K562 (cell line): Measurements from ENCODE around the gene CRACR2B. TPM values are rescaled to one million over a fixed set of nuclear protein-coding genes. Genes with fewer than 3 reads are reported as not detected.

Source experiments
- ATAC-seq: fragments of 200-7000 bp; cut with Tn5 transposase; 3 replicates; pipeline ENCODE4 v1.9.1; 2020; ENCODE audit warnings: moderate library complexity
- BruUV-seq: library from RNA; stranded (reverse); fragments of 400-500 nt; replicated peaks from 2 replicates; lab custom pipeline; 2021; lab: Mats Ljungman, UMichigan
- CTCF ChIA-PET: fragments of 300-600 bp; formaldehyde crosslinking; extraction: SDS; loops from one replicate; lab custom pipeline; 2021; ENCODE audit warnings: low intra/inter-chr PET ratio; lab: Yijun Ruan, JAX
- POLR2A ChIA-PET: fragments of 300-600, 350-650 bp; sonication (Branson Sonifier 250); formaldehyde crosslinking; extraction: SDS; loops from one replicate; lab custom pipeline; 2021; ENCODE audit warnings: antibody characterized with exemption, inconsistent platforms; lab: Yijun Ruan, JAX
- DNase-seq, 4 experiments: peaks; one replicate each; pipeline versions ENCODE4 v3.0.0 to v3.0.0-alpha.2; 2011 to 2018; ENCODE audit warnings: low spot score in 3 of 4, mixed read lengths in 3 of 4; ENCODE audit errors: extremely low read depth in 1 of 4
- FAIRE-seq: peaks from 2 replicates; lab custom pipeline; 2011; peaks lifted over from hg19 to GRCh38; lab: Jason Lieb, UNC
- H2AFZ ChIP-seq: 2 replicates; pipeline ENCODE4 v1.6.0; 2011; ENCODE audit warnings: low read depth, low read length, control low read depth, inconsistent platforms
- H3K27ac ChIP-seq: fragments of 200-600 bp; 3 replicates; pipeline ENCODE4 v1.8.0; 2011; ENCODE audit warnings: low read depth, mild to moderate bottlenecking, control low read depth, inconsistent platforms, low read length, moderate library complexity, mixed read lengths; ENCODE audit errors: extremely low read depth
- H3K27me3 ChIP-seq, 2 experiments: fragments of 300-600 bp in 1 of 2; 2 replicates in 1 of 2; 3 replicates in 1 of 2; pipeline versions ENCODE4 v1.6.0 to v1.8.0; 2011; ENCODE audit warnings: inconsistent platforms in 2 of 2, low read length in 2 of 2, mild to moderate bottlenecking in 1 of 2, mixed read lengths in 1 of 2, moderate library complexity in 1 of 2; ENCODE audit not compliant: control insufficient read depth in 2 of 2, insufficient read depth in 2 of 2
- H3K36me3 ChIP-seq: fragments of 300-600 bp; 3 replicates; pipeline ENCODE4 v1.8.0; 2011; ENCODE audit warnings: mild to moderate bottlenecking, low read length, inconsistent platforms; ENCODE audit not compliant: control insufficient read depth, insufficient read depth
- H3K4me1 ChIP-seq, 2 experiments: fragments of 200-600 bp in 1 of 2; replicated peaks in 1 of 2; 2 replicates in 1 of 2; 3 replicates in 1 of 2; pipeline versions ENCODE4 v1.5.1 to v1.8.0; 2011; ENCODE audit warnings: inconsistent platforms in 2 of 2, low read length in 2 of 2, mild to moderate bottlenecking in 1 of 2, mixed read lengths in 1 of 2, moderate library complexity in 1 of 2; ENCODE audit not compliant: control insufficient read depth in 2 of 2, insufficient read depth in 2 of 2
- H3K4me2 ChIP-seq: 2 replicates; pipeline ENCODE4 v1.6.1; 2011; ENCODE audit warnings: low read length, control low read depth, inconsistent platforms, mixed read lengths; ENCODE audit not compliant: insufficient read depth
- H3K4me3 ChIP-seq: fragments of 200-600 bp; sonication (generic), shearing (Covaris generic); 2 replicates; pipeline ENCODE4 v1.5.1; 2016; ENCODE audit warnings: control low read depth, inconsistent platforms
- H3K79me2 ChIP-seq: fragments of 200-600 bp; 3 replicates; pipeline ENCODE4 v1.8.0; 2011; ENCODE audit warnings: low read length, inconsistent platforms; ENCODE audit not compliant: control insufficient read depth, insufficient read depth
- H3K9ac ChIP-seq, 2 experiments: 2 replicates each; pipeline versions ENCODE4 v1.6.0 to v1.6.1; 2011; ENCODE audit warnings: low read depth in 2 of 2, low read length in 2 of 2, control low read depth in 1 of 2, inconsistent platforms in 1 of 2, mild to moderate bottlenecking in 1 of 2, mixed read lengths in 1 of 2; ENCODE audit not compliant: insufficient read depth in 1 of 2
- H3K9me1 ChIP-seq: one replicate; pipeline ENCODE4 v1.6.0; 2011; ENCODE audit warnings: inconsistent platforms, mild to moderate bottlenecking, low read length, moderate library complexity; ENCODE audit not compliant: control insufficient read depth, insufficient read depth
- H3K9me3 ChIP-seq: replicated peaks from 2 replicates; pipeline ENCODE4 v1.5.1; 2011; ENCODE audit warnings: low read depth, low read length, inconsistent platforms; ENCODE audit not compliant: control insufficient read depth, insufficient read depth
- H4K20me1 ChIP-seq: replicated peaks from 2 replicates; pipeline ENCODE4 v1.6.1; 2011; ENCODE audit warnings: low read length, inconsistent platforms, mixed read lengths; ENCODE audit not compliant: control insufficient read depth, insufficient read depth
- CBFA2T2 ChIP-seq: fragments of 450-650 bp; conservative IDR thresholded peaks from 2 replicates; pipeline ENCODE4 v1.6.1; 2017; ENCODE audit warnings: mild to moderate bottlenecking
- FOXA3 ChIP-seq, 2 experiments: fragments of 450-650 bp in 1 of 2; sonication (generic) in 1 of 2; formaldehyde crosslinking; IDR thresholded peaks in 1 of 2; conservative IDR thresholded peaks in 1 of 2; 2 replicates each; pipeline versions ENCODE4 v1.4.0 to v1.8.0; 2020 to 2022; ENCODE audit warnings: mild to moderate bottlenecking in 2 of 2, missing genetic modification reagents in 1 of 2
- GATAD2B ChIP-seq: fragments of 450-650 bp; IDR thresholded peaks from 2 replicates; pipeline ENCODE4 v1.6.1; 2017; ENCODE audit warnings: mild to moderate bottlenecking, borderline replicate concordance
- MAZ ChIP-seq, 2 experiments: fragments of 450-650 bp in 1 of 2; sonication (generic) in 1 of 2; formaldehyde crosslinking; IDR thresholded peaks in 1 of 2; conservative IDR thresholded peaks in 1 of 2; 2 replicates each; pipeline versions ENCODE4 v1.4.0 to v1.5.0; 2020; ENCODE audit warnings: mild to moderate bottlenecking in 1 of 2, missing genetic modification reagents in 1 of 2
- MCM5 ChIP-seq: fragments of 450-650 bp; IDR thresholded peaks from 2 replicates; pipeline ENCODE4 v1.6.1; 2016; ENCODE audit warnings: low read depth
- NR2F6 ChIP-seq: fragments of 450-650 bp; formaldehyde crosslinking; IDR thresholded peaks from 2 replicates; pipeline ENCODE4 v1.4.0; 2020; ENCODE audit warnings: mild to moderate bottlenecking
- NRF1 ChIP-seq, 2 experiments: fragments of 450-650 bp; IDR thresholded peaks in 1 of 2; conservative IDR thresholded peaks in 1 of 2; 2 replicates each; pipeline ENCODE4 v1.6.1; 2014; ENCODE audit warnings: mild to moderate bottlenecking in 2 of 2
- PHF8 ChIP-seq: fragments of 200-600 bp; sonication (generic); IDR thresholded peaks from 2 replicates; pipeline ENCODE4 v1.6.1; 2012; ENCODE audit warnings: mixed run types, mild to moderate bottlenecking, inconsistent platforms, low read length, moderate library complexity, borderline replicate concordance
- RCOR1 ChIP-seq, 2 experiments: IDR thresholded peaks; 2 replicates each; pipeline ENCODE4 v1.6.1; 2012; ENCODE audit warnings: low read depth in 2 of 2, low read length in 2 of 2, borderline replicate concordance in 1 of 2, improper control_type of control experiment in 1 of 2
- RHOXF2B ChIP-seq: fragments of 250-450 bp; sonication (Bioruptor Pico); conservative IDR thresholded peaks from 2 replicates; pipeline ENCODE4 v1.5.1; 2021
- STAT5A ChIP-seq: IDR thresholded peaks from 2 replicates; pipeline ENCODE4 v1.6.1; 2012; ENCODE audit warnings: low read length, inconsistent platforms, borderline replicate concordance
- TSC22D4 ChIP-seq: fragments of 450-650 bp; IDR thresholded peaks from 2 replicates; pipeline ENCODE4 v1.6.1; 2016; ENCODE audit warnings: missing genetic modification characterization, missing biosample characterization, control low read depth
- ZNF79 ChIP-seq: fragments of 250-450 bp; sonication (Bioruptor Pico); IDR thresholded peaks from 2 replicates; pipeline ENCODE4 v1.4.0; 2020; ENCODE audit warnings: low read depth, mild to moderate bottlenecking, moderate library complexity
- WGBS: fragments of 100-300 bp; shearing (Covaris generic); methylation state at CpG from one replicate; pipeline ENCODE4 v1.1.6; 2016; ENCODE audit warnings: low coverage, mixed read lengths; ENCODE audit not compliant: insufficient coverage; ENCODE audit errors: missing lambda C conversion rate; 5-methylcytosine and 5-hydroxymethylcytosine counted together
- in situ Hi-C: fragments of 300-500 bp; cut with MboI; formaldehyde crosslinking; loops from 4 replicates; pipeline ENCODE4 v1.15.0; 2018; ENCODE audit warnings: inconsistent platforms, mixed read lengths
- intact Hi-C: fragments of 100-400 bp; cut with micrococcal nuclease; formaldehyde crosslinking; loops from 2 replicates; pipeline ENCODE4 v1.14.2; 2022
- polyA plus RNA-seq, 8 experiments: library from polyadenylated mRNA; depleted of rRNA in 4 of 8; stranded (reverse) in 5 of 8; unstranded in 3 of 8; fragments of >200 nt; fragmentation: Nextera tagmentation in 2 of 8; fragmentation: Illumina TruSeq in 1 of 8; extraction: Ambion mirVana in 2 of 8; extraction: Trizol in 1 of 8; gene quantifications; 2 replicates each; pipeline versions ENCODE4 v1.2.1 to v1.2.3, GENCODE V29; 2011 to 2014; ENCODE audit warnings: inconsistent platforms in 1 of 8, missing spikeins in 1 of 8
- total RNA-seq, 7 experiments: library from RNA; depleted of rRNA in 6 of 7; stranded (reverse); fragments of >200 nt in 6 of 7; fragmentation: Illumina TruSeq in 2 of 7; extraction: Trizol in 2 of 7; gene quantifications; 2 replicates each; pipeline versions ENCODE4 v1.2.1 to v1.2.3, GENCODE V29; 2011 to 2021; ENCODE audit warnings: low replicate concordance in 1 of 7
- TF ChIP-seq, protein P1 (sequence below), 2 experiments: IDR thresholded peaks; 2 replicates each; pipeline ENCODE4 v1.6.1; 2011; ENCODE audit warnings: borderline replicate concordance in 1 of 2, control low read depth in 1 of 2, low read depth in 1 of 2, low read length in 1 of 2, mild to moderate bottlenecking in 1 of 2, mixed read lengths in 1 of 2, moderate library complexity in 1 of 2; ENCODE audit not compliant: insufficient read depth in 1 of 2, insufficient read length in 1 of 2, poor library complexity in 1 of 2, severe bottlenecking in 1 of 2; ENCODE audit errors: extremely low read depth in 1 of 2
- TF ChIP-seq, protein P2 (sequence below): fragments of 450-650 bp; IDR thresholded peaks from 2 replicates; pipeline ENCODE4 v1.6.1; 2018; ENCODE audit not compliant: partially characterized antibody

The CRACR2B gene
- total and polyA plus RNA-seq, 9 of the 15 experiments (the other 6 are each of a cell fraction or from before 2014, with no cell fraction given): 0.10 to 51.0 (median 6.0) TPM

DNA sequence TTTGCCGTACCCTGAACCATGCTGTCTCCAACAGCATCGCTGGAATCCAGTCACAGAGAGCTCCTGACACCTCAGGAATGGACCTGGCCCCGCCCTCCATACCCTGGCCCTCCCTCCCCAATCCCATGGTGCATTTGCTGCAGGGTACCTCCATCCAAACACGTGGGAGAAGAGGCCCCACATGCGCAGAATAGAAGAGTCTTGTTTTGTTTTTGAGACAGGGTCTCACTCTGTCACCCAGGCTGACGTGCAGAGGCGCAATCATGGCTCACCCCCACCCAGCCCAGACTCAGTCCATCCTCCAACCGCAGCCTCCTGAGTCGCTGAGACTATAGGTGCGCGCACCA is 11.3 kb upstream of the CRACR2B start (continued):
- TF ChIP-seq, protein P1, sequence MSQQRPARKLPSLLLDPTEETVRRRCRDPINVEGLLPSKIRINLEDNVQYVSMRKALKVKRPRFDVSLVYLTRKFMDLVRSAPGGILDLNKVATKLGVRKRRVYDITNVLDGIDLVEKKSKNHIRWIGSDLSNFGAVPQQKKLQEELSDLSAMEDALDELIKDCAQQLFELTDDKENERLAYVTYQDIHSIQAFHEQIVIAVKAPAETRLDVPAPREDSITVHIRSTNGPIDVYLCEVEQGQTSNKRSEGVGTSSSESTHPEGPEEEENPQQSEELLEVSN (IDR thresholded peaks at IDR 0.05; ENCODE audit: borderline replicate concordance in 1 of 2, extremely low read depth in 1 of 2, insufficient read depth in 1 of 2, insufficient read length in 1 of 2, low read depth in 1 of 2, low read length in 1 of 2, poor library complexity in 1 of 2, severe bottlenecking in 1 of 2): peak in 1 of 2 experiments; percentile 23
- TF ChIP-seq RCOR1 (IDR thresholded peaks at IDR 0.05; ENCODE audit: borderline replicate concordance in 1 of 2, low read depth in 2 of 2, low read length in 2 of 2): peak in 1 of 2 experiments; percentile 28; a peak in 1 of 4 replicates
- no peak for TF ChIP-seq NR2F6
- peak; percentile 35 to 57 for TF ChIP-seq NRF1 (conservative IDR thresholded peaks at IDR 0.05 in 1 of 2, IDR thresholded peaks at IDR 0.05 in 1 of 2)
- no peak for TF ChIP-seq CBFA2T2
- TF ChIP-seq MAZ (CRISPR knock-in tag; conservative IDR thresholded peaks at IDR 0.05 in 1 of 2, IDR thresholded peaks at IDR 0.05 in 1 of 2): no peak

DNA sequence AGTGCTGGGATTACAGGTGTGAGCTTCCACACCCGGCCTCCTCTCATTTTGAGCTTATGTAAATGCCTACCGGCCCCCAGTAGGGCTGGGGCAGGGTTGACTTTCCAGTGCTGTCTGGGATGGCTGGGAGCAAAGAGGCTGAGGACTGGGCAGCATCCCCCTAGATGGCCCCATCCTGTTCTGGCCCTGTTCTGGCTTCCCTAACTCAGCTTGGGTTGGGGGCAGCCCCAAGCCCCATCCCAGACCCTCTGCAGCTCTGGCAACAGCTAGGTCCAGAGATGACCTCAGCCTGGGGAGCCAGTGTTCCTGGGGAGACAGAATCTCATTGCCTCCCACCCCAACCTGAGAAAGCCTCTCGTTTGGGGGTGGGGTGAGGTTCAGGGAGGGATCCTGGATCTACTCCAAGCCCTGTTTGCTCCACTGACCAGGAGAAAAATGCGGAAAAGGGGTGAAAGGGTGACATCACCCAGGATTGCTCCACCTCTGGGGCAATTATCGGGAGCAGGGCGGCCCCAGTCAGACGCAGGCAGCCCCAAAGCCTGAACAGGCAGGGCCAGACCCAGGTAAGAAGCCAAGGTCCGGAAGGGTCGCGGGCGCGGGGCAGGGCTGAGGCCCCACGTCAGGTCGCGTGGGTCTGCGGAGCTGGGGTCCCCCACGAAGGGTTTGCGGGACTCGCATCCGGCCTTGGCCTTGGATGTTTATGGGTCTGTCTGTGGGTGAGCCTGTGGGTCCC is 9.2 kb upstream of the CRACR2B start, which contains the start of gene PNPLA2:
Gene PNPLA2 (plus strand): TSS at position 519 of the 733 bp plus-strand sequence. CDS start 805 bp downstream, outside the sequence.
- Histone ChIP-seq H3K4me1 (peaks cover 11 to 62% of the 10 kb centered on the region in 2 experiments; a peak in 4 of 5 replicates), H3K9me1 (peaks cover 6% of the 10 kb centered on the region), H3K9me3 (no peaks in the 10 kb centered on the region), H3K27ac (peak within 1 kb of the TSS; percentile 92), H3K27me3 (no peaks in the 10 kb centered on the region), H3K4me2 (peak within 1 kb of the TSS; percentile 86), H3K79me2 (peaks cover 27% of the 10 kb centered on the region), H3K9ac (peak within 1 kb of the TSS; percentile 87 to 100), H3K4me3 (peak within 1 kb of the TSS; percentile 89), H4K20me1 (peaks cover 13% of the 10 kb centered on the region), H3K36me3 (peaks cover 31% of the 10 kb centered on the region; the same call in 2 of the 3 replicates), H2AFZ (peak within 1 kb of the TSS; percentile 93)
- ChIA-PET CTCF (no interaction called here), POLR2A (interaction anchor here (0.6 to 5.2 kb wide), 11 partner anchors 7 to 258 kb away, joined by 3 to 36 read pairs (median 10); partner anchors contain the start of genes CD151, CRACR2B, LMNTD2 and POLR2L)
- no TSS peak for BruUV-seq
- no peak for ATAC-seq
- FAIRE-seq: peak; percentile 6
- no peak for DNase-seq
- WGBS: 32% methylated on average over 19 of the region's 20 CpGs
- in situ Hi-C loops: no loop called here
- intact Hi-C loops: no loop called here
- no peak for TF ChIP-seq STAT5A
- TF ChIP-seq GATAD2B: peak; percentile 8; the same call in 1 of the 2 replicates
- TF ChIP-seq PHF8: no peak
- TF ChIP-seq ZNF79 (CRISPR knock-in tag): no peak
- 0 out of 4 replicates have a peak, but pooled peaks of 1 of the 2 experiments have one; percentile 66 for TF ChIP-seq FOXA3 (CRISPR knock-in tag; conservative IDR thresholded peaks at IDR 0.05 in 1 of 2, IDR thresholded peaks at IDR 0.05 in 1 of 2)
- TF ChIP-seq MCM5: no peak
- no peak for TF ChIP-seq RHOXF2B (CRISPR knock-in tag)
- no peak for TF ChIP-seq TSC22D4 (tag)
- TF ChIP-seq, protein P2, sequence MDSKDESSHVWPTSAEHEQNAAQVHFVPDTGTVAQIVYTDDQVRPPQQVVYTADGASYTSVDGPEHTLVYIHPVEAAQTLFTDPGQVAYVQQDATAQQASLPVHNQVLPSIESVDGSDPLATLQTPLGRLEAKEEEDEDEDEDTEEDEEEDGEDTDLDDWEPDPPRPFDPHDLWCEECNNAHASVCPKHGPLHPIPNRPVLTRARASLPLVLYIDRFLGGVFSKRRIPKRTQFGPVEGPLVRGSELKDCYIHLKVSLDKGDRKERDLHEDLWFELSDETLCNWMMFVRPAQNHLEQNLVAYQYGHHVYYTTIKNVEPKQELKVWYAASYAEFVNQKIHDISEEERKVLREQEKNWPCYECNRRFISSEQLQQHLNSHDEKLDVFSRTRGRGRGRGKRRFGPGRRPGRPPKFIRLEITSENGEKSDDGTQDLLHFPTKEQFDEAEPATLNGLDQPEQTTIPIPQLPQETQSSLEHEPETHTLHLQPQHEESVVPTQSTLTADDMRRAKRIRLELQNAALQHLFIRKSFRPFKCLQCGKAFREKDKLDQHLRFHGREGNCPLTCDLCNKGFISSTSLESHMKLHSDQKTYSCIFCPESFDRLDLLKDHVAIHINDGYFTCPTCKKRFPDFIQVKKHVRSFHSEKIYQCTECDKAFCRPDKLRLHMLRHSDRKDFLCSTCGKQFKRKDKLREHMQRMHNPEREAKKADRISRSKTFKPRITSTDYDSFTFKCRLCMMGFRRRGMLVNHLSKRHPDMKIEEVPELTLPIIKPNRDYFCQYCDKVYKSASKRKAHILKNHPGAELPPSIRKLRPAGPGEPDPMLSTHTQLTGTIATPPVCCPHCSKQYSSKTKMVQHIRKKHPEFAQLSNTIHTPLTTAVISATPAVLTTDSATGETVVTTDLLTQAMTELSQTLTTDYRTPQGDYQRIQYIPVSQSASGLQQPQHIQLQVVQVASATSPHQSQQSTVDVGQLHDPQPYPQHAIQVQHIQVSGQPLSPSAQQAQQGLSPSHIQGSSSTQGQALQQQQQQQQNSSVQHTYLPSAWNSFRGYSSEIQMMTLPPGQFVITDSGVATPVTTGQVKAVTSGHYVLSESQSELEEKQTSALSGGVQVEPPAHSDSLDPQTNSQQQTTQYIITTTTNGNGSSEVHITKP: peak; percentile 10
